C1 segment of cervical spinal cord (tissue), 14 donors: Measurements from ENCODE around the gene B4GALT1.
"Not testable (repeated sequence)": the region's sequence is repeated elsewhere in the genome, so short reads cannot be mapped to it uniquely, and the experiment has no call there.

Experiments
- DNase-seq, 14 donors: peaks; one replicate each; lab custom pipeline; 2025; lab: John Stamatoyannopoulos, UW

B4GALT1 gene

DNA sequence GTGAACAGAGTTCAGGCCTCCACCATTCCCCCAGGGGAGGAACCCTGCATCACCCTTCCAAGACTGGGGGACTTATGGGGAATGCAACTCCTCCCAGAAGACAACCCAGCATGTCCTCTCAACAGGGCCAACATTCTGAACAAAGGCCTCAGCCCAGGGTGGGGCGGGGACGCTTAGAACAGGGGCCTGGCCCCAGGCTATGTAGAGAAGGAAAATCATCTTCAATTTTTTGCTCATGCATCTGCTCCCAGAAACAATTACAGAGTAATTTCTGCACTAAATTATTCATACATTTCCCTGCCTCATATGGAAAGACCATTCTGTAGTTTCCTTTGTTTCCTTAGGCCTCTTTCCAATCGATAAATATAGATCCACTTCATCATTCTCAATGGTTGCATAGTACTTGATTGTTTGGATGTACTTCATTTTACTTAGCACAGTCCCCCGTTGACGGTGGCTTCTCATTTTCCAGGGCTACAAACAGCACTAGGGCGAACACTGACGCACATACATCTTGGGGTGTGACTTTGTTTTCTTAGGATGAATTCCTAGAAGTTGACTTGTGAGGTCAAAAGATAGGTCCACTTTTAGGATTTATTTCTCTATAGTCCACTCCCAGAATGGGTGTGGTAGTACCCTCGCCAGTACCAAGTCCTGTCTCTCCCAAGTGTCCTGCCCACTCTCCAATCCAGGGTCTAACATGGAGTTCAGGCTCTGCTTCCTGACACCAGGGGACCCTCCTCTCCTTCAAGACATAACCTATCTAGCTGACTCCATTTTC lies 63.4 kb downstream of the B4GALT1 start:
- DNase-seq = no peak

DNA sequence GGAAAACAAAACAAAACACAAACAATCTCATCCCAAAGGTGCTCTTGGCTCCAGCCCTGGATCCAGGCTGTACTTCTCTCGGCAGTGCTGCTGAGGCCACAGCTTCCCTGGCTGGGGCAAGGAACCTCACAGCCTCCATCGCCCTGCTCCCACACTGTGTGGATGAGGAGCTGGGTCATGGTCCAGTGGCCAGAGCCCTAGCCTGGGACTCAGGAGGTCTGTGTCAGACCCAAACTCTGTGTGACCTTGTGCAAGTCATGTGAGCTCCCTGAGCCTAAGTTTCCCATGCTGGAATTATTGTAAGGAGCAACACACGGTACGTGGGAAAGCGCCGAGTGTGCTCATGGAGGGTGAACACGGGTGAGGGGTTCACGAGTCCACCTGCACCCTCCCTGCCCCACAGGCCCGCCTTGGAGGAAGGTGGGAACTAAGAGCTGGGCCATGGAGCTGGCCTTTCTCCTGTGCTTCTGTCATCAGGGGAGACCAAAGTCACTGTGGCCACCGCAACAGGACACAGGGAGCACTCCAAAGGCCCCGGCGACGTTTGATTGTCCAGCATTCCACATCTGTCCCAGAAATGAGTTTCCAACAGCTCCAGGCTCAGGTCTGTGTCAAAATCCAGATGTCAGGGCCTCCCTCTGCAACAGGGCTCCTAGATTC lies 64.5 kb downstream of the B4GALT1 start:
- DNase-seq = no peak

DNA sequence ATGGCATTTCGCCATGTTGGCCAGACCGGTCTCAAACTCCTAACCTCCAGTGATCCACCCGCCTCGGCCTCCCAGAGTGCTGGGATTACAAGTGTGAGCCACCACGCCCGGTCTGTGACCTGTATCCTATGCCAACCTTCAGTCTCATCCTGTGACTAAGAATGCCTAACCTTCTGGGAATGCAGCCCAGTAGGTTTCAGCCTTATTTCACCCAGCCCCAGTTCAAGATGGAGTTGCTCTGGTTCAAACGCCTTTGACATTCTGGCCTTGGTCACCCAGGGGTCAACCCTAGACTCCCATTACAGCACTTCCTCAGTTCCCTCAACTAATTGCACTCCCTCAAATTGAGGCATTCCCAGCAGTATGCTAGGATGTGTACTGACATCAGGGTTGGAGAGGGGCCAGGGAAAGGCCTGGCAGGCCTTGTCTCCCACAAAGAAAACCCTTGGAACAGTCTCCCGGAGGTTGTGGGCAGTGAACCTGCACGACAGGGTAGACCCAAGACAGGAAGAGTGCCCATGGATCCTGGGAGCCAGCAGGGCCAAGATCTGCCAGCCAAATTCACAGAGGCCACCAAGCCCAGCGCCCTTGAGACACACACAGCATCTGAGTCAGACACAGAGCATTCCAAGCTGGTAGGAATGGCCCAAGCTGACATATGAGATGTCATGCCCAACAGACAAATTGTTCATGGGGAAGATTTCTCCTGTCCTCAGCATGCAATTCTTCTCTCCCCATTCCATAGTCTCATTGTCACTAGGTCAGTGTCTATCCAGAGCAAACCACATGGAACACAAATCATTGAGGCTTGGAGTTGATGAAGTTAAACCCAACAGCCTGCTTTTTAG lies 65.8 kb downstream of the B4GALT1 start:
- DNase-seq = peak in 6 of 14 donors; percentile 19 to 76 (median 37)

DNA sequence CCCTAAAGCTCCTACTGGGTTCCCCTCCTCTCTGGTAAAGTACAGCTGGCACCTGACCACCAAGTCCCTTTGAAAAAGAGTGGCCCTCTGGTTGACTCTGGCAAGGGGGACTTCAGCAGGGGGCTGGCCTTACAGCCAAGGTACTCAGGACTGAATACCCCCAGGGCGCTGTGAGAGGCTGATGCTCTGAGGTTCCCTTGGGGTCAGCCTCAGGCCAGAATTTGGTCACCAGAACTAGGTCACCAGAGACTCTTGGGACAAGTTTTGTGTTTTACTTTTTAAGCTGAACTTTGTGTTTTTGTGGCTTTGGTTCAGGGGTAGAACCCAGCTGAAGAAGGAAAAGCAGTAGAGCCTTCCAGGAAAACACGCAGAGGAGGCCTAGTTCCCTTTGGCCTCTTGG lies 67.4 kb downstream of the B4GALT1 start:
- DNase-seq = no peak

DNA sequence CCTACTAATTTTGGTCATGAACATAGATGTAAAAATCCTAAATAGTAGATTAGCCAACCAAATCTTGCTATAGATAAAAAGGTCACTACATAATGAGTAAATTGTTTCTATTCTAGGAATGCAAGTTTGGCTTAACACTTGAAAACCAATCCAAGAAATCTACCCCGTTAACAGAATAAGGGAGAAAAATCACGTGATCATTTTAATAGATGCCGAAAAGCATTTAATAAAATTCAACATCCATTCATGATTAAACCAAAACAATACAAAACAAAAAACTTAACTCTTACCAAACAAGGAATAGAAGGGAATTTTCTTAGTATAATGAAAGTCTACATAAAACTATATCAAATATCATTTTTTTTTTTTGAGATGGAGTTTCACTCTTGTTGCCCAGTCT lies 69.9 kb downstream of the B4GALT1 start:
- no peak for DNase-seq

DNA sequence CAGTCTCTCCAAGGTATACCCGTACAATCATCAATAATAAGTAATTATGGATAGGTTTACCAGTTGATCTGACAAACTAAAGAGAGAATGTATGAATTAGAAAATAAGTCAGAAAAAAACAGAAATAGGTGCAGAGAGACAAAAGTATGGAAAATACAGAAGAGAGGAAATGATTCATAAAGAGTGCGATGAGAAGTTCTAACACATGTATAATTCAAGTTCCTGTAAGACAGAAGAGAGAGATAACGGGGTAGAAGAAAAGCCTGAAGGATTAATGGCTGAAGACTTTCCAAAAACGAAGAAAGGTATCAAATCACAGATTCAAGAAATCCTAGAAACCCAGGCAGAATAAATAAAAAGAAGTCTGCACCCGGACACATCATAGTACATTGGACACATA lies 74.5 kb downstream of the B4GALT1 start:
- DNase-seq = no peak

DNA sequence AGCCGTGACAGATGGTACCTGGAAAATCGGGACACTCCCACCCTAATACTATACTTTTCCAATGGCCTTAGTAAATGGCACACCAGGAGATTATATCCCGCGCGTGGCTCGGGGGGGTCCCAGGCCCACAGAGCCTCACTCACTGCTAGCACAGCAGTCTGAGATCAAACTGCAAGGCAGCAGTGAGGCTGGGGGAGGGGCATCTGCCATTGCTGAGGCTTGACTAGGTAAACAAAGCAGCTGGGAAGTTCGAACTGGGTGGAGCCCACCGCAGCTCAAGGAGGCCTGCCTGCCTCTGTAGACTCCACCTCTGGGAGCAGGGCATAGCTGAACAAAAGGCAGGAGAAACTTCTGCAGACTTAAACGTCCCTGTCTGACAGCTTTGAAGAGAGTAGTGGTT lies 81.5 kb downstream of the B4GALT1 start:
- DNase-seq = not testable (repeated sequence)

DNA sequence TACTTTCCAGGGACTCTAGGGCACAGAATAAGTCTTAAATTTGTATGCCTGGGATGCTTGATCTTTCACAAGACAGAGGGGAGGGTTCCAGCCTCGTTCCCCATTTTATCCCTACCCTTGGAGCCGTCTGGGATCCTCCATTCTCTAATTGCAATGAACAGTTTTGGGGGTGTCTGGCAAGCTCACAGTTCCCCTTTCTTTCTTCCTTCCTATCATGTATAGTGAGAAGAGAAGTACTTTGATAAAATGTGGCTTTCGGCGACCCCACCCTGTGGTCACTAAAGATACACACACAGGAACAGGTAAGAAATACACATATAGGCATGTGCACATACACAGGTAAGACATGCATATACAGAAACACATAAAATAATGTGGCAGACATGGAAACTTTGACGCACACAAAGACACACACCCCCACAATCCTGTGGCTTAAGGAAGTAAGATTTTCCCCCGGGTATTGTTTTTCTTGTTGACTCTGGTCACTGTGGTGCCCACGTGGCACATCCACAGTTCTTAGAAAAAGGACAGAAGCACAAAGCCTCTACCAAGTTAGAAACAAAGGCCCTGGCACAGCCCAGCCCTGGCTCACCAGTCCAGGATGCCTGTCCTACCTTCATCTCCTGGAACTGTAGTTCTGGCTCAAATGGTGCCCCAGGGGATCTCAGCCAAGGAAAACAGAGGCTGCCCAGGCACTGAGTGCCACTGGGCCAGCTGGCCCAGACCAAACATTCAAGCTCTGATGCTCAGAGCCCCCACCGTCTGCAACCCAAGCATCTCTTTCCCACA lies 84.4 kb downstream of the B4GALT1 start:
- peak in 9 of 14 donors; percentile 7 to 89 (median 40) for DNase-seq

DNA sequence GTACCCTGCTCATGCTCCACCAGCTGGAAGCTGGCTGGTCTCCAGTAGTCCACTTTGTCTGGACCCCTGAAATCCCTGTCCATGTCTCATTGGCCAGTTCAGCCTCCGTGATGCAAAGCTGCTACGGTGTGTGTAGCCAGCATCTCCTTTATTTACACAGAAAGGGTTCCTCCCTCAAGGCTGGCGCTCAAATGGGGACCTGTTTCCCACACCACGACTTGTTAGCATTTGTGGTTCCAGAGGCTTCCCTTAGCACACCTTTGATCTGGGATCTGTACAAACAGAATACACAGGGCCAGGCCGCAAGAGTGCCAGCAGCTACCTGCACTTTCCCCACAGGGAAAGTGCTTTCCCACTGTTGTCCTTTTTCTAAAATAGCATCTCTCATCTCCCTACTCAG lies 85.0 kb downstream of the B4GALT1 start:
- no peak for DNase-seq

DNA sequence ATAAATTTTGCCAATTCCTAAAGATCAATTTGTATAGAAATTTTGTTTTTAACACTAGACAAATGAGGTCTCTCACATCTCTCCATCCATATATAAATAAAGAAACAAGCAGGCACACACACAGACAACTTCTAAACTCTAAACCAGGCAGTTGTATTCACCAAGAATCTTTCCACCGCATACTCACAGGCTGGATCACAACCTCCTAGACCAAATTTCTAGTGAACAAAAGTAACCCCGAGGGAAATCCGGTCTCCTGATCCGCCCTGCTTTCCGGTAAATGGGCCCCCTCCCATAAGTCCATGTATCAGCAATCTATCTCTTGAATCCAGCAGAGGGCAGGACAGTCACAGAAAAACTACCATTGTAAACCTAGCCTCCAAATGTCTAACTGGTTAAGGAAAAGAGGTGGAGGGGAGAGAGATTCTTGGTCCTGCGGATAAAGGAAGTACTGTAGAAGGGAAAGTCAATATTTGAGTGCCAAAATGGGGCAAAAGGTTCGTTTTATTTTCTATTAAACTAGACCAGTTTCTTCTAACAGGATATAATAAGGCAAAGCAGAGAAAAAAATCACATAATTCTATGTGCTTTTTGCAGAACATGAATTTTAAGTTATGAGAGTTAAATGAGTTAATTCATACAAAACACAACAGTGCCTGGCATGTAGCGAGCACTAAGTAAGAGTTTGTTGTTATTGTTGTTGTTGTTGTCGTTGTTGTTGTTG lies 85.8 kb downstream of the B4GALT1 start:
- DNase-seq = peak in 10 of 14 donors; percentile 16 to 59 (median 26)

DNA sequence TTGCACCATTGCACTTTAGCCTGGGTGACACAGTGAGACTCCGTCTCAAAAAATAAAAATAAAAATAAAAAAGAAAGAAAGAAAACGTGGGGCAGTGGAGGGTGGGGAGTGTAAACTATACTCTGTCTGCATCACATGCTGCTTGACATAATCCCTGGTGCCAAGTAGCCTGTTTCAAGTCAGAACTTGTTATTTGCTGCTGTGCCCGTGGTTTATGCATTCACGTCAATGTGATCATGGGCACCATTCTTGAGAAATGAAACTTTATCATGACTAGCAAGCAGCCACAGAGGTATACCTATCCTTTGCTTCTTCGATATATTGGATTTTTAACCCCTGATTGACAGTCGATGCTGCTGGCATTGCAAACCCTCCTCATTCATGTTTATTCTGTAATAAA lies 86.6 kb downstream of the B4GALT1 start:
- no peak for DNase-seq

DNA sequence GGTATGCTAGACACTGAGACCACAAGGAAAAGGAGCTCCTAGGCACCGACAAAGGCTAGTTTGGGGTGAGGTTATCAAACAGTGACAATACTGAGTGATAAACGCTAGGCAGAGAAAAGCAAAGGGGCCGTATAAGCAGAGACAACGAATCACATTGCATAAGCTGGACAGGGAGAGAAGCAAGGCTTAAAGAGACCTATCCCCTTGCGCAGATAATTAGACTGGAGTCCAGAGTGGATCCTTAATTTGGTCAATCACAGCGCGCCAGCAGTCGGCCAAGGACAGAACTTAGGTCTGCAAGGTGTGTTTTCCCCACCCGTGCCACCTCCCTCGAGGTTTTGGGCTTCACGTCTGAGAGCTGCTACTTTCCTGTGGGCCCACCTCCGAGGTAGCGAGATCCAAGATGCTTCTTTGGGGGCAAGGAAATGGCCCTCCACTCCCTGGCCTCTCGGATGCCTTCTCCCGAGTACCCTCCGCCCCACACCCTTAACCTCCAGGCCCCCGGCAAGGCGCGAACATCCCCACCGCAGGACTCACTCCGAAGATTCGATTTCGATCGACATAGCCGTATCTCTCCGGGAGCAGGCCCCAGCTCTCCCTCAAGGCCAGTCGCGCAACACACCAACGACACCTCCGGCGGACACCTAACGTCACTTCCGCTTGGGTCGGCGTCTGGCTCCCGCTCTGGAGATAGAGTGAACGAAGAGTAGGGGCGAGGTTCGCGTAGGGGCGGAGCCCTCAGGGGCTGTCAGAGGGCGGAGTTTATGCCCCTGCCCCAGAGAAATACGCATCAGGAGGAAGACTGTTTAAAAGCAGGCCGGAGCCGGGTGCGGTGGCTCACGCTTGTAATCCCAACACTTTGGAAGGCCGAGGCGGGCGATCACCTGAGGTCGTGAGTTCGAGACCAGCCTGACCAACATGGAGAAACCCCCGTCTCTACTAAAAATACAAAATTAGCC lies 90.8 kb downstream of the B4GALT1 start, which contains the start of gene SMU1:
TSS of gene SMU1 (minus strand) at position 629 of the 959 bp plus-strand sequence. CDS start at position 563, 66 bp downstream.
- peak; percentile 62 to 97 (median 94) for DNase-seq

DNA sequence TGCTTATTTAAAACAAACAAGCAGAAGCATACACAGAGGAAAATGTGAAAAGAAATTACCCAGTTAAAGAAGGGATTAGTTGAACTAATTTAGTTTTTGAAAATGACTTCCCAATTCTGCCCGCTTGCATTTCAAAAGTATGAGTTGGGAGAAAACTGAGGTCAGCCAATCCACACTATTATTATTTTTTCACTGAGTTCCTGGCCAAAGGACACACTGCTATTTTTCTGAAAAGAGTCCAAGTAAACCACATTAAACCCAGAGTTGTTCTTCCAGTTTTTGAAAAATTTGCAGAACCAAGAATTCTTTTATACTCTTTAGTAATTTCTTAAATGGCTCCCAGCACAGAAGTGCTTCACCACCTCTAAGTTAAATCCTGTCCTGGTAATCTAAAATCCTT lies 98.1 kb downstream of the B4GALT1 start:
- no peak for DNase-seq

DNA sequence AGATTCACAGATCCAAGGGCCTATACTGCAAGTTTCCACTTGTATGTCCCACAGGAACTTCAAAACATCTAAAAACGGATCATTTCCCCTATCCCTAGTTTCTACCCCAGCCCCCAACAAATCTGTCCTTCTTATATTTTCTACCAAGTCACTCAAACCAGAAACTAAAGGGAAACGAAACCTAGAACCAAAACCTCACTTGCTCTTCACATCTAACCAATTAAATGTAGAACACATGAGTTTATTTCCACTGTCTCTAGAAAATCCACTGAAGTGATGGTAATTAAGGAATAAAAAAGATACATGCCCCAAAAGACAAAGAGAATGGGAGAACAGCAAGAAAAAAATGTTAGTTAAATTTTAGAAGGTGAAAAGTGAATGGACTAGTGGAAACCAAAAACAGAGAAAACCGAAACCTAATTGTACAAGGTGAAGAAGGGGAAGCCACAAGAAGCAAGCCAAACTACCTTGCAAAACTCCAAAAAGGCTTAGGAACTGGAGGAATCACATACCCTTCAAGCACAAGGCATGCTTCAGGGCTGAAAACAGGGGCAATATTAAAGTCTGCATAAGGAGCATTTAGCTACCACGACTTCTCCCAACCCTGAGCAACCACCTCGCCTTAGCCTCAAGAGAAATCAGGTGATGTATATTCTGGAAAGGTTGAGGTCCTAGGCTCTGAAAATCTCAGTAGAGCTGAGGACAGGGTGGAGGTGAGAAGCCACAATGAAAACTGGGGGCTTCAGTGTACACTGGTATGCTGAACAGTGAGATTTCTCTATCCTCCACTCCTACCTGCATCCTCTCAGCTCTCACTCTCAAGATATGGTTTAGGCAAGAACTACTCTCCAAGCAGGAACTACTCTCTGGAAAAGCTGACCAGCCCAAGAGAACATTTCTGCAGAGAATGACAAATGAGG lies 101.7 kb downstream of the B4GALT1 start:
- no peak for DNase-seq
